CD4-positive, alpha-beta memory T cell (primary cell): ENCODE measurements around the gene GPT2. TPM values are rescaled to one million over a fixed set of nuclear protein-coding genes. Genes with fewer than 3 reads are reported as not detected.

ENCODE experiments used
- CTCF ChIA-PET: fragments of 350-600 bp; sonication (Branson Sonifier 250); formaldehyde crosslinking; loops from one replicate; lab custom pipeline; 2021; ENCODE audit warnings: inconsistent platforms; ENCODE audit not compliant: partially characterized antibody; lab: Charles Lee
- POLR2A ChIA-PET: fragments of 350-600 bp; sonication (Branson Sonifier 250); formaldehyde crosslinking; loops from one replicate; lab custom pipeline; 2021; ENCODE audit not compliant: partially characterized antibody; lab: Charles Lee
- DNase-seq, 5 donors: peaks; one replicate each; pipeline versions ENCODE4 v3.0.0 to v3.0.0-alpha.2; 2020 to 2022; ENCODE audit warnings: mixed read lengths in 1 of 5
- H3K27ac ChIP-seq: one replicate; pipeline ENCODE4 v1.7.0; 2013; ENCODE audit warnings: low read depth, low read length
- H3K27me3 ChIP-seq: 2 replicates; pipeline ENCODE4 v1.7.0; 2013; ENCODE audit warnings: mild to moderate bottlenecking, low read length, moderate library complexity; ENCODE audit not compliant: insufficient read depth
- H3K36me3 ChIP-seq: 2 replicates; pipeline ENCODE4 v1.7.0; 2013; ENCODE audit warnings: mild to moderate bottlenecking, low read length, moderate library complexity; ENCODE audit not compliant: insufficient read depth
- H3K4me1 ChIP-seq: 2 replicates; pipeline ENCODE4 v1.7.0; 2013; ENCODE audit warnings: mild to moderate bottlenecking, low read length, moderate library complexity; ENCODE audit not compliant: insufficient read depth
- H3K4me3 ChIP-seq, 2 donors: one replicate each; pipeline ENCODE4 v1.7.0; 2013; ENCODE audit warnings: low read length in 2 of 2, mild to moderate bottlenecking in 1 of 2
- H3K9me3 ChIP-seq, 2 donors: one replicate each; pipeline ENCODE4 v1.7.0; 2013; ENCODE audit warnings: low read length in 2 of 2, control low read depth in 1 of 2; ENCODE audit not compliant: control insufficient read depth in 1 of 2
- H3K27ac Mint-ChIP-seq, 7 donors: one replicate each; pipeline ENCODE4 v1.8.0; 2020 to 2021; ENCODE audit warnings: mixed read lengths in 7 of 7, mild to moderate bottlenecking in 6 of 7, inconsistent platforms in 3 of 7, moderate library complexity in 3 of 7
- H3K27me3 Mint-ChIP-seq, 2 donors: one replicate each; pipeline ENCODE4 v1.8.0; 2020 to 2021; ENCODE audit warnings: mixed read lengths in 2 of 2
- H3K36me3 Mint-ChIP-seq, 2 donors: one replicate each; pipeline ENCODE4 v1.8.0; 2020 to 2021; ENCODE audit warnings: mixed read lengths in 2 of 2, inconsistent platforms in 1 of 2, mild to moderate bottlenecking in 1 of 2
- H3K4me1 Mint-ChIP-seq, 4 donors: one replicate each; pipeline ENCODE4 v1.8.0; 2020 to 2021; ENCODE audit warnings: mixed read lengths in 4 of 4, mild to moderate bottlenecking in 1 of 4
- H3K4me3 Mint-ChIP-seq, 8 donors: one replicate each; pipeline ENCODE4 v1.8.0; 2020 to 2021; ENCODE audit warnings: mixed read lengths in 8 of 8, mild to moderate bottlenecking in 7 of 8, moderate library complexity in 6 of 8, inconsistent platforms in 3 of 8
- H3K9me3 Mint-ChIP-seq, 8 donors: one replicate each; pipeline ENCODE4 v1.8.0; 2020 to 2021; ENCODE audit warnings: mixed read lengths in 8 of 8, mild to moderate bottlenecking in 5 of 8, inconsistent platforms in 3 of 8, moderate library complexity in 1 of 8
- intact Hi-C: fragments of 100-400 bp; cut with micrococcal nuclease; formaldehyde crosslinking; loops from one replicate; pipeline ENCODE4 v1.15.1; 2023
- polyA plus RNA-seq, 2 donors: library from polyadenylated mRNA; unstranded; fragments of 300-500 nt; fragmentation: Illumina TruSeq; gene quantifications; one replicate each; pipeline ENCODE4 v1.2.3, GENCODE V29; 2021
- total RNA-seq, 2 experiments: library from RNA; stranded (reverse); gene quantifications; one replicate each; pipeline ENCODE4 v1.2.3, GENCODE V29; 2021

GPT2 gene
- total and polyA plus RNA-seq, 4 experiments from 2014 or later = 0.63 to 1.5 (median 1.2) TPM; not detected in 1

GRCh38 chr16:46923513-46924295 is 39.5 kb downstream of the GPT2 start:
- POLR2A ChIA-PET = no interaction called here
- no peak for DNase-seq
- Histone ChIP-seq H3K9me3 (no peaks in the 10 kb centered on the region), H3K4me3 (no peak overlapping the region), H3K27me3 (no peaks in the 10 kb centered on the region), H3K36me3 (no peaks in the 10 kb centered on the region), H3K4me1 (no peaks in the 10 kb centered on the region), H3K27ac (no peak overlapping the region)
- H3K27me3 Mint-ChIP-seq = no peaks in the 10 kb centered on the region
- H3K4me1 Mint-ChIP-seq = peaks cover 0 to 3% (median 0%) of the 10 kb centered on the region in 4 donors
- intact Hi-C loops = no loop called here
- H3K4me3 Mint-ChIP-seq = no peak overlapping the region
- CTCF ChIA-PET = interaction anchor here (0.8 to 1.3 kb wide), 4 partner anchors 9 to 70 kb away, joined by 3 to 4 read pairs (median 4); no protein-coding TSS in a partner anchor
- H3K9me3 Mint-ChIP-seq = peaks cover 0 to 2% (median 0%) of the 10 kb centered on the region in 8 donors
- H3K36me3 Mint-ChIP-seq = no peaks in the 10 kb centered on the region
- no peak overlapping the region for H3K27ac Mint-ChIP-seq

- H3K27ac Mint-ChIP-seq = no peak overlapping the region
- no peaks in the 10 kb centered on the region for H3K4me1 ChIP-seq
- H3K4me3 ChIP-seq = no peak overlapping the region
- H3K27me3 ChIP-seq = no peaks in the 10 kb centered on the region
- H3K9me3 ChIP-seq = no peaks in the 10 kb centered on the region
- H3K4me1 Mint-ChIP-seq = peaks cover 0 to 4% (median 0%) of the 10 kb centered on the region in 4 donors
- H3K36me3 Mint-ChIP-seq = no peaks in the 10 kb centered on the region
- ChIA-PET POLR2A (no interaction called here), CTCF (interaction anchor here (0.8 to 1.1 kb wide), 3 partner anchors 9 to 70 kb away, joined by 3 to 4 read pairs (median 3); no protein-coding TSS in a partner anchor)
- H3K9me3 Mint-ChIP-seq = peaks cover 0 to 2% (median 0%) of the 10 kb centered on the region in 8 donors
- H3K4me3 Mint-ChIP-seq = no peak overlapping the region
- intact Hi-C loops = no loop called here
- no peaks in the 10 kb centered on the region for H3K27me3 Mint-ChIP-seq
- no peaks in the 10 kb centered on the region for H3K36me3 ChIP-seq
- H3K27ac ChIP-seq = no peak overlapping the region
- DNase-seq = no peak
Measured at GRCh38 chr16:46924402-46924801, 40.2 kb downstream of the GPT2 start.

GRCh38 chr16:46926470-46927225 is 42.5 kb downstream of the GPT2 start:
- intact Hi-C loops = no loop called here
- H3K36me3 Mint-ChIP-seq = no peaks in the 10 kb centered on the region
- Histone ChIP-seq H3K4me1 (peaks cover 6% of the 10 kb centered on the region), H3K9me3 (no peaks in the 10 kb centered on the region), H3K4me3 (no peak overlapping the region), H3K27ac (no peak overlapping the region), H3K36me3 (no peaks in the 10 kb centered on the region), H3K27me3 (no peaks in the 10 kb centered on the region)
- ChIA-PET CTCF (interaction anchor here (0.9 to 1.6 kb wide), 5 partner anchors 10 to 111 kb away, joined by 3 to 4 read pairs (median 3); no protein-coding TSS in a partner anchor), POLR2A (no interaction called here)
- no peaks in the 10 kb centered on the region for H3K27me3 Mint-ChIP-seq
- H3K4me3 Mint-ChIP-seq = no peak overlapping the region
- H3K27ac Mint-ChIP-seq = no peak overlapping the region
- peaks cover 0 to 2% (median 0%) of the 10 kb centered on the region in 8 donors for H3K9me3 Mint-ChIP-seq
- no peak for DNase-seq
- H3K4me1 Mint-ChIP-seq = peaks cover 0 to 5% (median 3%) of the 10 kb centered on the region in 4 donors

GRCh38 chr16:46927273-46927672 is 43.1 kb downstream of the GPT2 start:
- H3K4me3 Mint-ChIP-seq = no peak overlapping the region

GRCh38 chr16:46928811-46929210 is 44.6 kb downstream of the GPT2 start:
- H3K27me3 ChIP-seq = no peaks in the 10 kb centered on the region
- no peaks in the 10 kb centered on the region for H3K9me3 ChIP-seq
- POLR2A ChIA-PET = no interaction called here
- no peak overlapping the region for H3K27ac ChIP-seq
- intact Hi-C loops = no loop called here
- H3K36me3 ChIP-seq = no peaks in the 10 kb centered on the region
- DNase-seq = no peak
- Mint-ChIP-seq H3K9me3 (peaks cover 0 to 2% (median 0%) of the 10 kb centered on the region in 8 donors), H3K4me3 (no peak overlapping the region), H3K27me3 (no peaks in the 10 kb centered on the region), H3K27ac (no peak overlapping the region), H3K4me1 (peaks cover 0 to 5% (median 3%) of the 10 kb centered on the region in 4 donors), H3K36me3 (no peaks in the 10 kb centered on the region)
- H3K4me1 ChIP-seq = peaks cover 6% of the 10 kb centered on the region
- CTCF ChIA-PET = interaction anchor here (0.7 to 1.8 kb wide), 8 partner anchors 11 to 1673 kb away, joined by 3 to 5 read pairs (median 3); no protein-coding TSS in a partner anchor
- H3K4me3 ChIP-seq = no peak overlapping the region

More at GRCh38 chr16:46927273-46927672, 43.1 kb downstream of the GPT2 start:
- H3K9me3 ChIP-seq = no peaks in the 10 kb centered on the region
- intact Hi-C loops = no loop called here
- no peaks in the 10 kb centered on the region for H3K36me3 ChIP-seq
- H3K9me3 Mint-ChIP-seq = peaks cover 0 to 2% (median 0%) of the 10 kb centered on the region in 8 donors
- no peaks in the 10 kb centered on the region for H3K27me3 ChIP-seq
- no peak for DNase-seq
- no peaks in the 10 kb centered on the region for H3K27me3 Mint-ChIP-seq
- H3K4me1 ChIP-seq = peaks cover 6% of the 10 kb centered on the region
- ChIA-PET POLR2A (no interaction called here), CTCF (interaction anchor here (0.9 to 1.6 kb wide), 2 partner anchors 11 to 73 kb away, joined by 3 to 4 read pairs; no protein-coding TSS in a partner anchor)
- H3K4me1 Mint-ChIP-seq = peaks cover 0 to 5% (median 3%) of the 10 kb centered on the region in 4 donors
- no peak overlapping the region for H3K27ac ChIP-seq
- no peak overlapping the region for H3K4me3 ChIP-seq
- H3K27ac Mint-ChIP-seq = no peak overlapping the region
- no peaks in the 10 kb centered on the region for H3K36me3 Mint-ChIP-seq

- no peaks in the 10 kb centered on the region for H3K27me3 ChIP-seq
- no peaks in the 10 kb centered on the region for H3K9me3 ChIP-seq
- H3K4me1 ChIP-seq = peaks cover 6% of the 10 kb centered on the region
- intact Hi-C loops = no loop called here
- no peaks in the 10 kb centered on the region for H3K36me3 ChIP-seq
- H3K27ac Mint-ChIP-seq = peak overlapping the region in 1 of 7 donors; percentile 30
- DNase-seq = peak; percentile 43 to 60 (median 52)
- no peaks in the 10 kb centered on the region for H3K27me3 Mint-ChIP-seq
- no peak overlapping the region for H3K4me3 ChIP-seq
- H3K4me3 Mint-ChIP-seq = peak overlapping the region in 2 of 8 donors; percentile 20 to 25
- H3K4me1 Mint-ChIP-seq = peaks cover 0 to 5% (median 3%) of the 10 kb centered on the region in 4 donors
- peaks cover 0 to 2% (median 0%) of the 10 kb centered on the region in 8 donors for H3K9me3 Mint-ChIP-seq
- H3K27ac ChIP-seq = no peak overlapping the region
- POLR2A ChIA-PET = no interaction called here
- CTCF ChIA-PET = interaction anchor here (0.6 to 1.8 kb wide), 19 partner anchors 9 to 261 kb away, joined by 3 to 14 read pairs (median 4); no protein-coding TSS in a partner anchor
- H3K36me3 Mint-ChIP-seq = no peaks in the 10 kb centered on the region
Measured at GRCh38 chr16:46929378-46930332, 45.5 kb downstream of the GPT2 start.
